GM12892 (cell line): Measurements from ENCODE around the gene ZNF30.

Source experiments
- POLR2A ChIP-seq: IDR thresholded peaks from 2 replicates; pipeline ENCODE4 v1.6.1; 2011; ENCODE audit warnings: low read depth, low read length, control low read depth
- POLR2AphosphoS5 ChIP-seq: IDR thresholded peaks from 2 replicates; pipeline ENCODE4 v1.6.1; 2011; ENCODE audit warnings: low read depth, low read length, control low read depth
- TAF1 ChIP-seq: IDR thresholded peaks from 2 replicates; pipeline ENCODE4 v1.6.1; 2011; ENCODE audit warnings: low read depth, mild to moderate bottlenecking, control low read depth, low read length, borderline replicate concordance

- TF ChIP-seq POLR2A (no peak), POLR2AphosphoS5 (no peak), TAF1 (no peak)
Measured at GRCh38 chr19:34880034-34880433, 46.7 kb upstream of the ZNF30 start.
